8988T (cell line): ENCODE results near the gene MAN2A2.
"Not testable (repeated sequence)": the region's sequence is repeated elsewhere in the genome, so short reads cannot be mapped to it uniquely, and the experiment has no call there.

Experiments used
- DNase-seq: peaks from one replicate; pipeline ENCODE4 v3.0.0; 2011

Gene MAN2A2

DNA sequence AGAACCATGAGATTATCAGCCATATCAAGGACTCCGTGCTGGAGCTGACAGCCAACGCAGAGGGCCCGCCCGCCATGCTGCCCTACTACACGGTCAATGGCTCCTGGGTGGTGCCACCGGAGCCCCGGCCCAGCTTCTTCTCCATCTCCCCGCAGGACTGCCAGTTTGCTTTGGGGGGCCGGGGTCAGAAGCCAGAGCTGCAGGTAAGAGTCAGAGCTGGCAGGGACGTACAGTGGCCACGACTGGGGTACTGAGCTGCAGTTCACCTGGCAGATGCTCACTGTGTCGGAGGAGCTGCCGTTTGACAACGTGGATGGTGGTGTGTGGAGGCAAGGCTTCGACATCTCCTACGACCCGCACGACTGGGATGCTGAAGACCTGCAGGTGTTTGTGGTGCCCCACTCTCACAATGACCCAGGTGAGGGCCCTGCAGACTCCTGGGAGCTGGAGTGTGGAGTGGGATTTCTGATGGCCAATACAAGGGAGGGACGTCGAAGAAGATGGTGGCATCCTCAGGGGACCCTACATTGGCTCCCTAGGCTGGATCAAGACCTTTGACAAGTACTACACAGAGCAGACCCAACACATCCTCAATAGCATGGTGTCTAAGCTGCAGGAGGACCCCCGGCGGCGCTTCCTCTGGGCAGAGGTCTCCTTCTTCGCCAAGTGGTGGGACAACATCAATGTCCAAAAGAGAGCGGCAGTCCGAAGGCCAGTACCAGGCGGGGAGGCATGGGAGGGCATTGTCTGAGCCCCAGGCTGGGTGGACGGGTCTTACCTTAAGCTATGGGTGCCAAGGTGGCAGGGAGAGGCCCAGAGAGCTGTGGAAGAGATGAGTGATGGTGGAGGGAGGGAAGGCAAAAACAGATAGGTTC, 2.4 kb downstream of the MAN2A2 start:
- DNase-seq = no peak

DNA sequence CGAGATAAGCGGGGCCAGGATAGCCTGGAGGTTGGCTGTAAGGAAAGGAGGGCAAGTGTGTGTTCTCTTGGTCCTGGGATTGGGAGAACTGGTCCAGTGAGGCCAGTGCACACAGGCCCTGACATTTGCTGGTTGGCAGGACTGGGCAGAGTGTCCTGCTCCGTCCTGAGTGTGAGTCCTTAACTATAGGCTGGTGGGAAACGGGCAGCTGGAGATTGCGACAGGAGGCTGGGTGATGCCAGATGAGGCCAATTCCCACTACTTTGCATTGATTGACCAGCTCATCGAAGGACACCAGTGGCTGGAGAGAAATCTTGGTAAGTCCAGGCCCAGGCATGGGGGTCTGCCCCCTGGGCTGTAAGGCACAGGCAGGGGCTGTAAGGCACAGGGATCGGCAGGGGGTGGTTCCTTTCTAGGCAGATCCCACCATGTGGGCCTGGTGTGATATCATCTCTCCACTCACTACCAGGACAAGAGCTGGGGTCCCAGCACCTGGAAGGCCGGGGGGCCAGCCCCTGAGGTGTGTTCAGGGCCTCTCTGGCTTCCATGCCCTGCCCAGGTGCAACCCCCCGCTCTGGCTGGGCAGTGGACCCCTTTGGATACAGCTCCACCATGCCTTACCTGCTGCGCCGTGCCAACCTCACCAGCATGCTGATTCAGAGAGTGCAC, 3.2 kb downstream of the MAN2A2 start:
- DNase-seq = no peak

DNA sequence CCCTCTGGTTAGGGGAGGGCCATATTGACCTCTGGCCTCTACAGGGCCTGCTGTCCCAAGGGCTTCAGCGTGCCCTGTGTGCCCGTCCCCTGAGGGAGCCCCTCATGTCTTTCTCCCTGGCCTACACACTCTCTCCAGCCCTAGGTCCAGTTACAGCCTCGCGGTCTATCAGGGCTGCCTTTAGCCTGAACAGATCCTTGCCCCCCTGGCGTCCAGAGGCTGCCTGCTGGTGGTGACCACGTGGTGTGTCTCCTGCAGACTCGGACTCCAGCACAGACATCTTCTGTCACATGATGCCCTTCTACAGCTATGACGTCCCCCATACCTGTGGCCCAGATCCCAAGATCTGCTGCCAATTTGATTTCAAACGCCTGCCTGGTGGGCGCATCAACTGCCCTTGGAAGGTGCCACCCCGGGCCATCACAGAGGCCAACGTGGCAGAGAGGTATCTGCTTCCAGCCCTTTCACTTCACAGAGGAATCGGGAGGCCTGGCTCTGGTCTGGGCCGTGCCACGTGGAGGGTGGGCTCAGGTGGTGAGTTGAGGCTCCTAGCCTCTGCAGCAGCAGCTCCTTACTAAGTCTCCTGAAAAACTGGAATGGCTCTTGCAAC, 4.1 kb downstream of the MAN2A2 start:
- no peak for DNase-seq

DNA sequence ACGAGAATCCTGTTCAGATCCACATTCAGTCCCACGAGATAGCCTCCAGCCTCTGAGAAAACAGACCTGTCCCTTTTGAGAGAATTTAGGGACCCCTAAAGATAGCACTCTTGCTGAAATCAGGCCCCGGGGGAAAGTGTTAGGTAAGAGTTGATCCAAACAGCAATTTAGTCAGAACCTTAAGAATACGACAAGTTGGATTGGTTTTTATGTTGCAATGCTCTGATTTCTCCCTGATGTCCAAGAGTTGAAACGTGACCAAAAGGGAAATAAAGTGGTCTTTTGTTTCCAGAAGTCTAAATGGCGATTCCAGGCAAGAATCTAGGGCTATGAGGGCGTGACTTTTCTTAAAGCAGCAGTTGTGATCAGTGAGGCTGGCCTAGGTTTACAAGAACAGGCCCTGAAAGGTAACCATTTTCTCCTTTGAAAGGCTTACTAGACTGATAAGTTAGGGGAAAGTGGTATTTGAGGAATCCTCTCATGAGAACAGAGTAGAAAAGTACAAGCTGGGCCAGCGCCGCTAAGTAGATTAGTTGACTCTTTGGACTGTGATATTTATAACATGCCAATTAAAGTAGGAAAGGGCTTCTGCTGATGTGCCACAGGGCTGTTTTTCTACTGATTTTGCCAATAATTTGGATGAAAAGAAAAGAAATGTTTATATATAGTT, 4.9 kb downstream of the MAN2A2 start:
- no peak for DNase-seq

DNA sequence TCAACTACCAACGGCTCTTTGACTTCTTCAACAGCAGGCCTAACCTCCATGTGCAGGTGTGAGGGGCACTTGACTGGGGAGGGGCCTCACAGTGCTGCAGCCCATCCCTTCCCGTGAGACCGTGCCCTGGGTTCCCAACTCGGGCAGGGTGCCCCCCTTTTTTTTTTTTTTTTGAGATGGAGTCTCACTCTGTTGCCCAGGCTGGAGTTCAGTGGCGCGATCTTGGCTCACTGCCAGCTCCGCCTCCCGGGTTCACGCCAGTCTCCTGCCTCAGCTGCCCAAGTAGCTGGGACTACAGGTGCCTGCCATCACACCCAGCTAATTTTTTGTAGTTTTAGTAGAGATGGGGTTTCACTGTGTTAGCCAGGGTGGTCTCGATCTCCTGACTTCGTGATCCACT, 6.3 kb downstream of the MAN2A2 start:
- DNase-seq = not testable (repeated sequence)

DNA sequence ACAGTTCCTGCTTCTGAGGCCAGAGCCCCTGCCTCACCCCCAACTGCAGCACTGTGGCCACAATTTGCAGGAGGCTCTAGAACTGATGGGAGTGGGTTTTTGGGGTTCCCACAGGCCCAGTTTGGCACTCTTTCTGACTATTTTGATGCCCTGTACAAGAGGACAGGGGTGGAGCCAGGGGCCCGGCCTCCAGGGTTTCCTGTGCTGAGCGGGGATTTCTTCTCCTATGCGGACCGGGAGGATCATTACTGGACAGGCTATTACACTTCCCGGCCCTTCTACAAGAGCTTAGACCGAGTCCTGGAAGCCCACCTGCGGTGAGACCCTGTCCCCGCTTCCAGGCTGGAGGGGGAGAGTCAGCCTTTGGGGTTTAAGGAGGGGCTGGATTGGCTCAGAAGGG, 6.9 kb downstream of the MAN2A2 start:
- DNase-seq = no peak

DNA sequence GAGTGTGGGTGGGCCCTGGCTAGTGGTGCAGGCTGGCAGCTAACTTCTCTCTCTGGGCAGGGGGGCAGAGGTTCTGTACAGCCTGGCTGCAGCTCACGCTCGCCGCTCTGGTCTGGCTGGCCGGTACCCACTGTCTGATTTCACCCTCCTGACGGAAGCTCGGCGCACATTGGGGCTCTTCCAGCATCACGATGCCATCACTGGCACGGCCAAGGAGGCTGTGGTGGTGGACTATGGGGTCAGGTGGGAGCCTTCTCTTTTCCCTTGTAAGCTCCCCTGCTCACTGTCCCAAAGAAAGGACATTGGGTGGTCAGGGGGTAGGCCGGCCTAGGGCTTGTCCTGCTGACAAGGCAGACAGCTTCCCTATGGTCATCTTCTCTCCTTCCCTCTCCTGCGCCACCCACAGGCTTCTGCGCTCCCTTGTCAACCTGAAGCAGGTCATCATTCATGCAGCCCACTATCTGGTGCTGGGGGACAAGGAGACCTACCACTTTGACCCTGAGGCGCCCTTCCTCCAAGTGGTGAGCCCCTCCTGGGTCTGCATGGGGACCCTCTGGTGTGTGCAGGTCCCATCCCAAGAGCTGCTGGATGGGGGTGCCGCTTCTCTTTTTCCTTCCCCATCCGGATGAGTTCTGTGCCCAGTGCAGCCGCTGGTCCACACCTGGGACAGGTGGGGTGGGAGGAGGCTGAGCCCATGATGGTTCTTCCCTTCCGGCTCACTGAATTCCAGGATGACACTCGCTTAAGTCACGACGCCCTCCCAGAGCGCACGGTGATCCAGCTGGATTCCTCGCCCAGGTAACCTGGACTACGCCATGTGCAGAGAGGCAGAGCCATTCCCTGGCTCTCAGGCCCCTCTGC, 7.6 kb downstream of the MAN2A2 start:
- no peak for DNase-seq

DNA sequence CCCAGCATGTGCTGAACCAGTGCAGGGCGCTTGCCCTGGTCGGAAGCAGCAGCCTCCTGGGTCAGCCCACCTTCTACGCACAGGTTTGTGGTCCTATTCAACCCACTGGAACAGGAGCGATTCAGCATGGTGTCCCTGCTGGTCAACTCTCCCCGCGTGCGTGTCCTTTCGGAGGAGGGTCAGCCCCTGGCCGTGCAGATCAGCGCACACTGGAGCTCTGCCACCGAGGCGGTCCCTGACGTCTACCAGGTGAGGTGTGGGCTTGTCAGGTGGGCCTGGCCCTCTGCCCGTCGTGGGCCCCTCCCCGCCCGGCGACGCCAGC, 8.2 kb downstream of the MAN2A2 start:
- no peak for DNase-seq

DNA sequence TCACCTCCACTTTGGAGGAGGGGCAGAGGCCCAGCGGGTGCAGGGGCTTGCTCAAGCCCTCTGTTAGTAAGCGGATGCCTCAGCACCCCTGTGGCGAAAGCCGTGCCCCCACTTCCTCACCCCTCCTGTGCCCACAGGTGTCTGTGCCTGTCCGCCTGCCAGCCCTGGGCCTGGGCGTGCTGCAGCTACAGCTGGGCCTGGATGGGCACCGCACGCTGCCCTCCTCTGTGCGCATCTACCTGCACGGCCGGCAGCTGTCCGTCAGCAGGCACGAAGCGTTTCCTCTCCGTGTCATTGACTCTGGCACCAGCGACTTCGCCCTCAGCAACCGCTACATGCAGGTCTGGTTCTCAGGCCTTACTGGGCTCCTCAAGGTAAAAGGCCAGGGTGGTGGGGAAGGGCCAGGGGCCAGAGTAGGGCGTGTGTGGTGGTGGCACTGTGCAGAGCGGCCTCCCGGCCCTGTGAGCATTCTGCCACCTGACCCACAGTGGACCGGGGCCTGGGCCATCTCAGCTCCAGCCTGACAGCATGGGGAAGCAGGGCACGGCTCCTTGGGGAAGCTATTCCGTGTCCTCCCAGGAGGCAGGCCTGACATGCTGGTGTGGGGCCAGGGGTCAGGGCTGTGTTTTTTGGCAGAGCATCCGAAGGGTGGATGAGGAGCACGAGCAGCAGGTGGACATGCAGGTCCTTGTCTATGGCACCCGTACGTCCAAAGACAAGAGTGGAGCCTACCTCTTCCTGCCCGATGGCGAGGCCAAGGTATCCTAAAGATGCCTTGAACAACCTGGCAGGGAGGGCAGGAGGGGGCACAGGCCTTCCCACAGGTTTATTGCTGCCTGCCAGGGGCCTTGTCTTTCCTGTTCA, 9.0 kb downstream of the MAN2A2 start:
- no peak for DNase-seq

DNA sequence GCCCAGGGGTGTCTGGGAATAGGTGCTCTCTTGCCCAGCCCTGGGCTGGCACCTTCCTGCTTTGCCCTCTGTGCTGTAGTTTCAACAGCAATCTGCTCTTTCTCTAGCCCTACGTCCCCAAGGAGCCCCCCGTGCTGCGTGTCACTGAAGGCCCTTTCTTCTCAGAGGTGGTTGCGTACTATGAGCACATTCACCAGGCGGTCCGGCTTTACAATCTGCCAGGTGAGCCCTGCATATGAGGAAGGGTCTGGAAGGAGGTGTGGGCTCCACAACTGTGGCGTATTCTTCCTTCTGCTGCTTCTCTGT, 9.6 kb downstream of the MAN2A2 start:
- DNase-seq = no peak

DNA sequence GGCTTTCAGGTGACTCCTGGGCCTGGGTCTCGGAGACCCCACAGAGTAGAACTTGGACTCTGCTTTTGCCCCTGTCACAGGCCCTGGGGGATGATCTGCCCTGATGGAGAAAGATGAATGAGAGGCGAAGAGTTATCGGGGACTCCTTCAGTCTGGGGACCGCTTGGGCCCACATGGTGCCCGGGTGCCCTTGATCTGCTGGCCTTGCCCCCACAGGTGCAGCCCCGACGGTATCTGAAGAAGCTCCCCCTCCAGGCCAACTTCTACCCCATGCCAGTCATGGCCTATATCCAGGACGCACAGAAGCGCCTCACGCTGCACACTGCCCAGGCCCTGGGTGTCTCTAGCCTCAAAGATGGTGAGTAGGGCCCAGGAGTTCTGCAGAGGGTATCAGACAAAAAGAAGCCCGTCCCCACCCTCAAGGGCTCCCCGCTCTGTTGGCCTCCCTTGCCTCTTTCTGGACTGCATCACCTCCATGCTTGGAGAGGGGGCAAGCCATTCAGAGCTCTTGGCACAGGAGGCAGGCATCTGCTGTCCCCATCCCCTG, 10.4 kb downstream of the MAN2A2 start:
- DNase-seq = no peak

DNA sequence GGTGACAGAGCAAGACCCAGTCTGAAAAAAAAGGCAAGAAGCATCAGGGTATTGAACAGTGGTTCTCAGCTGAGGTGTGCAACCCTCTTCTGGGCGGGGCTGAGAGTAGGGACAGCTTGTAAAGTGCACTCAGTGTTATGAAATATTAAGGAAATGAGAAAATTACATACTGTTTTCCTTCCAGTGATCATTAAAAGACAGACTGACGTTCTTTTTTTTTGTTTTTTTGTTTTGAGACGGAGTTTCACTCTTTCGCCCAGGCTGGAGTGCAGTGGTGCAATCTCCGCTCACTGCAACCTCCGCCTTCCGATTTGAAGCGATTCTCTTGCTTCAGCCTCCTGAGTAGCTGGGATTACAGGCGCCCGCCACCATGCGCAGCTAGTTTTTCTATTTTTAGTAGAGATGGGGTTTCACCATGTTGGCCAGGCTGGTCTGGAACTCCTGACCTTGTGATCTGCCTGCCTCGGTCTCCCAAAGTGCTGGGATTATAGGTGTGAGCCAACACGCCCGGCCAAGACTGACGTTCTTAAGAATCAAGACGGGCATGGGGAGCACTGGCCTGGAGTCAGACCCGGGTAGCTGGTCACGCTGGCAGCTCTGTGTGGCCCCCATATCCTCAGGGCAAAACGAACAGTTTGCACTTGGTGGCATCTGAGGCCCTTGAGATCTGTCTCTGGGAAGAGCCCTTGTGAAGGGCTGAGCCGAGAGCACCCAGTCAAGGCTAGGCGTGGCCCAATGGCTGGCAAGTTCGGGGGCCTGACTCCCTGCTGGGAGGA, 11.4 kb downstream of the MAN2A2 start:
- DNase-seq = no peak

DNA sequence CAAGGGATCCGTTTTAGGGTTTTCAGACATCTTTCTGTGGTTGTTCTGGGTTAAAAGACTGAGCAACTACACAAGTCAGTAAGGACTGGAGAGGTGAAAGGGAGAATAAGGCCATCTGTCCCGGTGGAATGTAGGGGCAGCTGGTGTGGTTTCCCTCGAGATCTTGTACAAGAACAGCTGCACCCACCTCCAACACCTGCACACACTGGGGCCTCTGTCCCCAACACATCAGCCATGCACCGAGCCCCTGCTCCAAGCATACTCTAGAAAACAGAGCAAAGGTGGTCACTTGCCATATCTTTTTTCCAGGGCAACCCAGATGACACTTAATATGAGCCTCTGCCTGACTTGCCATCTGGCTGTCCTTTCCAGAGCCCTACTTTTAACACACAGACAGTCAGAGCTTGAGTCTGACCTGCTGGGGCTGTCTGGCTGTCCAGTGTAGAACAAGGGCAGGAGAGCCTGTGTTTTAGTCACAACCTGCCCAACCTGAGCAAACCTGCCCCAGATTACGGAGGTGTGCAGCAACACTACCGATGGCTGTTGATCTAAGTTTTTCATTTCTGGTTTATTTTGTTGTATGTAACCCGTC, 12.2 kb downstream of the MAN2A2 start:
- DNase-seq = no peak

DNA sequence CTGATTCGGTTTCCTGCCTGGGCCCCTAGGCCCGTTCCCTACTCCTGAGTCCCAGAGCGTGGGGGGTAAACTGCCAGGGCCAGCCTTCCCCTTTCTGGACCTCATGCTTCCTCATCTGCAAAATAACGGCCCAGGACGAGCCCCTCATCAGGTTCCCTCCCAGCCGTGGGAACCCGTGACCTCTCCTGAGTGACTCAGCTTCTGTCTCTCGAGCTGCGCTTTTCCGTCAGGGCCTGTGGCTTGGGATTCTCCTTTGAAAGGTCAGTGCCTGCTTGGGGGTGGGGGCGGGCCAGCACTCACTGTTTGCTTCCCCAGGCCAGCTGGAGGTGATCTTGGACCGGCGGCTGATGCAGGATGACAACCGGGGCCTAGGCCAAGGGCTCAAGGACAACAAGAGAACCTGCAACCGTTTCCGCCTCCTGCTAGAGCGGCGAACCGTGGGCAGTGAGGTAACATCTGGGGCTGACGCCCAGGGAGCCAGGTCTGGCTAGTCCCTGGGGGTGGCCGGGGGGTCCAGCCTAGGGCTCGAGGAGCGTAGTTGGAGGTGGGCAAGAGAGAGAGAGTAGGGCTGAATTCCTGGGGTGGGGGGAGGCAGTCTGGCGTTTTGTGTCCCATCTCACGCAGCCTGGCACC, 12.8 kb downstream of the MAN2A2 start:
- DNase-seq = no peak

DNA sequence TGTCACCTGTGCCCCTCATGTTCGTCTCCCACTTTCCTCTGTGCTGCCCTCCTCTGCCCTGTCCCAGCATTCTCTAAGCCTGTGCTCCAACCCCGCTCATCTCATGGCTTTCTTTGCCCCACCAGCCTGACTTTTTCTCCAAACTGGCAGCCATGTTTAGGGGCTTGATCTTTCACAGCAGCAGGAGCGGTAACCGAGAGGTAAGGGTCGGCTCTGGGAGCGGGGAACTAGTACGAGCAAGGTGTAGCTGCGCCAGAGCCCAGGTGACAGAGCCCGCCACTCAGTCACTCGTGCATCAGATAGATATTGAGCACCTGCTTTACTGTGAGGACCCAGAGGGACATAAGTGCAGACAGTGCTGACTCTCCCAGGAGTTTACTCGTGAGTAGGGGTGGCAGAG, 13.4 kb downstream of the MAN2A2 start:
- no peak for DNase-seq

DNA sequence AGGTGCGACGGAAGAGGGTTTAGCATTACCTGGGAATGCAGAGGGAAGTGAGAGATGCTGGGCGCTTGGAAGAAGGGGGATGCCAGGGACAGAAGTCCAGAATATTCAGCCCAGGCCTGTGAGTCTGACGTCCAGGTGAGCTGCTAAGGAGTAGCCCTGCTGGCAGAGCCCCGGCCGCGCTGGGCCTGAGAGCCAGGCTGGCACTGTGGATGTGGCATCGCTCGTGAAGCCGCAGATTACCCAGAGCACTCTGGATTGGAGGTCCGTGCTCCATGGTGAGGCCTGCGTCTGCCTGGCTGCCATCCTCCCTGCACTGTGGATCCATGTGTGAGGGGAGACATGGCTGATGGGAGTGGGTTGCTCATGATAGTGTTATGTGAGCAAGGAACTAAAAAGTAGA, 14.5 kb downstream of the MAN2A2 start:
- DNase-seq = no peak

DNA sequence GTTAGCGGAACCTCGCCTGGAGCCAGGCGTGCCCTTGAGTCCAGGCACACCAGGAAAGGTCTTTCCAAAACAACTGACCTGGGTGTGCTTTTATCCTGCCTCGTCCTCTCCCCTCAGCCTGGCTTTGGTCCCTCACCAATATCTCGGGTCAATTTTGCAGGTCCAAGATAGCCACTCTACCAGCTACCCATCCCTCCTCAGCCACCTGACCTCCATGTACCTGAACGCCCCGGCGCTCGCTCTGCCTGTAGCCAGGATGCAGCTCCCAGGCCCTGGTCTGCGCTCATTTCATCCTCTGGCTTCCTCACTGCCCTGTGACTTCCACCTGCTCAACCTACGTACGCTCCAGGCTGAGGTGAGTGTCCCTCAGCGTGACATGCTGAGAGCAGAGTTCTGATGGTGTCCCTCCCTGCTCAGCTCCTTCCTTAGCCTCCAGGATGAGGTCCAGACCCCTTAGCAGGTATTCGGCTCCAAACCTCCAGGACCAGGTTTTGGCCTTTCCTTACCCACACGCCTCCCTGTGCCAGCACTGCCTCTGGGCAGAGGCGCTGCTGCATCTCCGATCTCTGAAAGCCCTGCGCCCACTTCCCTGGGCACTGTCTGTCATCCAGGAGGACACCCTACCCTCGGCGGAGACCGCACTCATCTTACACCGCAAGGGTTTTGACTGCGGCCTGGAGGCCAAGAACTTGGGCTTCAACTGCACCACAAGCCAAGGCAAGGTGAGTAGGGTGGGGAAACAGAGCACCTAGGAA, 15.1 kb downstream of the MAN2A2 start:
- DNase-seq = no peak

DNA sequence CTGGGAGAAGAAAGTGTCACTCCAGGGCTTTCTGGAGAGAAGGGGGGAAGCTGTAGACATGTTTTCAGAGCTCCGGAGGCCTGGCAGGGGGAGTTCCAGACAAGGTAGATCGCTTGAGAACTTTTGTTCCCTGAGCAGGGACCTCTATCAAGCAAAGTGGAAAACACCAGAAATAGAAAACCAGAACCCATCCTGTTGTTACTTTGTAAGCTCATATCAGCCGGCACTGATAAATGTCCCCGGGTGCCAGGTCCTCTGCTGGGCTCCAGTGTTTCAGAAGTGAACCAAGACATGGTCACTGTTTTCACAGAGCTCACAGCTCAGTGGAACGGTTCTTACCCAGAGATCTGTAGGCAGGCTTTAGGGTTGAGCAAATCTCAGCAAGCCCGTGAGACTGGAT, 15.7 kb downstream of the MAN2A2 start:
- no peak for DNase-seq

DNA sequence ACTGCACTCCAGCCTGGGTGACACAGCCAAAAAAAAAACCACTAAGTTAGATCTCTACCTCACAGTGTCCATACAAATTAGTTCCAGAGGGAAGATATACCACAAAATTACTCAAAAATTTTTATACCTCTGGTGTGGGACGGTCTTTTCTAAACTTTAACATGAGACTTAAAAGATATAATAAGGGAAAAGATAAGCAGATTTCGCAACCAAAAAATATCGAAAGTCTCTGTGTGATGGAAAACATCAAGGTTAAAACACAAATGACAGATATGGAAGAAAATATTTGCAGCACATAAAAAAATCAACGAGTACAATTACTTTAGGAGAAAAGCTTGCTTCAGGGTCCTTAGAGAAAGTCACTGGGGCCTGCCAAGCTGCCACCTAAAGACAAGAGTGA, 18.8 kb downstream of the MAN2A2 start:
- no peak for DNase-seq
